ENCODE data around the gene CDK19. TPM values are rescaled to one million over a fixed set of nuclear protein-coding genes. Genes with fewer than 3 reads are reported as not detected.
"Not testable (repeated sequence)": the region's sequence is repeated elsewhere in the genome, so short reads cannot be mapped to it uniquely, and the experiment has no call there.

Gene CDK19
- total RNA-seq, 1 experiment from 2014 or later: 11.7 TPM

DNA sequence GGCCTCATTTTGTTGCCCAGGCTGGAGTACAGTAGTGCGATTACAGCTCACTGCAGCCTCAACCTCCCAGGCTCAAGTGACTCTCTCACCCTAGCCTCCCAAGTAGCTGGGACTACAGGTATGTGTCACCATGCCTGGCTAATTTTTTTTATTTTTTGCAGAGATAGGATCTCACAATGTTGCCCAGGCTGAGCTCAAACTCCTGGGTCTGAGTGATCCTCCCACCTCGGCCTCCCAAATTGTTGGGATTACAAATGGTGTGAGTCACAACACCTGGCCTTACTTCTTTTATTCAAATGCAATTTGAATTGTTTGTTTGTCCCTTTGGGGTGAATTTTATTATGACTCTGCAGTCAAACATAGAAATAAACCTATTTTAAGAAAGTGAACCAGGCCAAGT, 207.1 kb downstream of the CDK19 start:
- Mint-ChIP-seq H3K4me3 (no peak overlapping the region), H3K27me3 (ENCODE audit: low read depth) (no peaks in the 10 kb centered on the region), H3K36me3 (no peaks in the 10 kb centered on the region), H3K9me3 (peaks cover 10% of the 10 kb centered on the region; the same call in 1 of the 2 replicates), H3K4me1 (peaks cover 22% of the 10 kb centered on the region), H3K27ac (no peak overlapping the region)
- no peak for ATAC-seq
- TF ChIP-seq GTF2I (CRISPR knock-in tag; conservative IDR thresholded peaks at IDR 0.05) (0 out of 2 replicates have a peak, but pooled peaks have one; percentile 23), ZNF263 (CRISPR knock-in tag; IDR thresholded peaks at IDR 0.05; ENCODE audit: low read depth) (no peak), ERG (CRISPR knock-in tag; IDR thresholded peaks at IDR 0.05) (no peak)
- TF ChIP-seq, protein P1, sequence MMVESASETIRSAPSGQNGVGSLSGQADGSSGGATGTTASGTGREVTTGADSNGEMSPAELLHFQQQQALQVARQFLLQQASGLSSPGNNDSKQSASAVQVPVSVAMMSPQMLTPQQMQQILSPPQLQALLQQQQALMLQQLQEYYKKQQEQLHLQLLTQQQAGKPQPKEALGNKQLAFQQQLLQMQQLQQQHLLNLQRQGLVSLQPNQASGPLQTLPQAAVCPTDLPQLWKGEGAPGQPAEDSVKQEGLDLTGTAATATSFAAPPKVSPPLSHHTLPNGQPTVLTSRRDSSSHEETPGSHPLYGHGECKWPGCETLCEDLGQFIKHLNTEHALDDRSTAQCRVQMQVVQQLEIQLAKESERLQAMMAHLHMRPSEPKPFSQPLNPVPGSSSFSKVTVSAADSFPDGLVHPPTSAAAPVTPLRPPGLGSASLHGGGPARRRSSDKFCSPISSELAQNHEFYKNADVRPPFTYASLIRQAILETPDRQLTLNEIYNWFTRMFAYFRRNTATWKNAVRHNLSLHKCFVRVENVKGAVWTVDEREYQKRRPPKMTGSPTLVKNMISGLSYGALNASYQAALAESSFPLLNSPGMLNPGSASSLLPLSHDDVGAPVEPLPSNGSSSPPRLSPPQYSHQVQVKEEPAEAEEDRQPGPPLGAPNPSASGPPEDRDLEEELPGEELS (CRISPR knock-in tag; IDR thresholded peaks at IDR 0.05): no peak
- no peak for DNase-seq (ENCODE audit: low spot score)
- CTCF ChIA-PET: no interaction called here
- POLR2A ChIA-PET: interaction anchor here (0.6 to 0.7 kb wide), 2 partner anchors 50 to 282 kb away, joined by 3 to 5 read pairs; no protein-coding TSS in a partner anchor

GRCh38 chr6:110606151-110606550, 209.1 kb downstream of the CDK19 start:
- no peaks in the 10 kb centered on the region for H3K27me3 Mint-ChIP-seq (ENCODE audit: low read depth)
- DNase-seq (ENCODE audit: low spot score) (no peak), ATAC-seq (no peak)
- no peaks in the 10 kb centered on the region for H3K36me3 Mint-ChIP-seq
- no peak overlapping the region for H3K27ac Mint-ChIP-seq
- H3K9me3 Mint-ChIP-seq: peaks cover 10% of the 10 kb centered on the region; the same call in 1 of the 2 replicates
- ChIA-PET POLR2A (no interaction called here), CTCF (no interaction called here)
- peaks cover 5% of the 10 kb centered on the region; the same call in 1 of the 2 replicates for H3K4me1 Mint-ChIP-seq
- TF ChIP-seq, protein P1 (CRISPR knock-in tag; IDR thresholded peaks at IDR 0.05): no peak
- TF ChIP-seq FOXP1 (CRISPR knock-in tag; IDR thresholded peaks at IDR 0.05; ENCODE audit: borderline replicate concordance): no peak
- TF ChIP-seq, protein P2, sequence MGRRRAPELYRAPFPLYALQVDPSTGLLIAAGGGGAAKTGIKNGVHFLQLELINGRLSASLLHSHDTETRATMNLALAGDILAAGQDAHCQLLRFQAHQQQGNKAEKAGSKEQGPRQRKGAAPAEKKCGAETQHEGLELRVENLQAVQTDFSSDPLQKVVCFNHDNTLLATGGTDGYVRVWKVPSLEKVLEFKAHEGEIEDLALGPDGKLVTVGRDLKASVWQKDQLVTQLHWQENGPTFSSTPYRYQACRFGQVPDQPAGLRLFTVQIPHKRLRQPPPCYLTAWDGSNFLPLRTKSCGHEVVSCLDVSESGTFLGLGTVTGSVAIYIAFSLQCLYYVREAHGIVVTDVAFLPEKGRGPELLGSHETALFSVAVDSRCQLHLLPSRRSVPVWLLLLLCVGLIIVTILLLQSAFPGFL (CRISPR knock-in tag; IDR thresholded peaks at IDR 0.05; ENCODE audit: borderline replicate concordance): no peak
- no peak for TF ChIP-seq ZNF532 (CRISPR knock-in tag; IDR thresholded peaks at IDR 0.05; ENCODE audit: borderline replicate concordance)
- TF ChIP-seq, protein P3, sequence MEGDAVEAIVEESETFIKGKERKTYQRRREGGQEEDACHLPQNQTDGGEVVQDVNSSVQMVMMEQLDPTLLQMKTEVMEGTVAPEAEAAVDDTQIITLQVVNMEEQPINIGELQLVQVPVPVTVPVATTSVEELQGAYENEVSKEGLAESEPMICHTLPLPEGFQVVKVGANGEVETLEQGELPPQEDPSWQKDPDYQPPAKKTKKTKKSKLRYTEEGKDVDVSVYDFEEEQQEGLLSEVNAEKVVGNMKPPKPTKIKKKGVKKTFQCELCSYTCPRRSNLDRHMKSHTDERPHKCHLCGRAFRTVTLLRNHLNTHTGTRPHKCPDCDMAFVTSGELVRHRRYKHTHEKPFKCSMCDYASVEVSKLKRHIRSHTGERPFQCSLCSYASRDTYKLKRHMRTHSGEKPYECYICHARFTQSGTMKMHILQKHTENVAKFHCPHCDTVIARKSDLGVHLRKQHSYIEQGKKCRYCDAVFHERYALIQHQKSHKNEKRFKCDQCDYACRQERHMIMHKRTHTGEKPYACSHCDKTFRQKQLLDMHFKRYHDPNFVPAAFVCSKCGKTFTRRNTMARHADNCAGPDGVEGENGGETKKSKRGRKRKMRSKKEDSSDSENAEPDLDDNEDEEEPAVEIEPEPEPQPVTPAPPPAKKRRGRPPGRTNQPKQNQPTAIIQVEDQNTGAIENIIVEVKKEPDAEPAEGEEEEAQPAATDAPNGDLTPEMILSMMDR (IDR thresholded peaks at IDR 0.05): no peak
- no peak for TF ChIP-seq ZNF671 (CRISPR knock-in tag; IDR thresholded peaks at IDR 0.05)
- no peak for TF ChIP-seq JUN (CRISPR knock-in tag; IDR thresholded peaks at IDR 0.05)
- H3K4me3 Mint-ChIP-seq: no peak overlapping the region

DNA sequence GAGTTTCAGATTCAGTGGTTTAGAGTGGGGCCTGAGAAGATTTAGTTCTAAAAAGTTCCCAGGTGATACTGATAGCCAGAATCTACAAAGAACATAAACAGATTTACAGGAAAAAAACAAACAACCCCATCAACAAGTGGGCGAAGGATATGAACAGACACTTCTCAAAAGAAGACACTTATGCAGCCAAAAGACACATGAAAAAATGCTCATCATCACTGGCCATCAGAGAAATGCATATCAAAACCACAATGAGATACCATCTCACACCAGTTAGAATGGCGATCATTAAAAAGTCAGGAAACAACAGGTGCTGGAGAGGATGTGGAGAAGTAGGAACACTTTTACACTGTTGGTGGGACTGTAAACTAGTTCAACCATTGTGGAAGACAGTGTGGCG, 214.6 kb downstream of the CDK19 start:
- DNase-seq (ENCODE audit: low spot score); H3K9me3 Mint-ChIP-seq; ATAC-seq; H3K4me3 Mint-ChIP-seq; H3K4me1 Mint-ChIP-seq; H3K36me3 Mint-ChIP-seq; H3K27me3 Mint-ChIP-seq (ENCODE audit: low read depth); CTCF ChIA-PET; POLR2A ChIA-PET; H3K27ac Mint-ChIP-seq: not testable (repeated sequence)

All from WTC11 (cell line).